ENCODE measurements around the gene TOX2.

Gene TOX2

DNA sequence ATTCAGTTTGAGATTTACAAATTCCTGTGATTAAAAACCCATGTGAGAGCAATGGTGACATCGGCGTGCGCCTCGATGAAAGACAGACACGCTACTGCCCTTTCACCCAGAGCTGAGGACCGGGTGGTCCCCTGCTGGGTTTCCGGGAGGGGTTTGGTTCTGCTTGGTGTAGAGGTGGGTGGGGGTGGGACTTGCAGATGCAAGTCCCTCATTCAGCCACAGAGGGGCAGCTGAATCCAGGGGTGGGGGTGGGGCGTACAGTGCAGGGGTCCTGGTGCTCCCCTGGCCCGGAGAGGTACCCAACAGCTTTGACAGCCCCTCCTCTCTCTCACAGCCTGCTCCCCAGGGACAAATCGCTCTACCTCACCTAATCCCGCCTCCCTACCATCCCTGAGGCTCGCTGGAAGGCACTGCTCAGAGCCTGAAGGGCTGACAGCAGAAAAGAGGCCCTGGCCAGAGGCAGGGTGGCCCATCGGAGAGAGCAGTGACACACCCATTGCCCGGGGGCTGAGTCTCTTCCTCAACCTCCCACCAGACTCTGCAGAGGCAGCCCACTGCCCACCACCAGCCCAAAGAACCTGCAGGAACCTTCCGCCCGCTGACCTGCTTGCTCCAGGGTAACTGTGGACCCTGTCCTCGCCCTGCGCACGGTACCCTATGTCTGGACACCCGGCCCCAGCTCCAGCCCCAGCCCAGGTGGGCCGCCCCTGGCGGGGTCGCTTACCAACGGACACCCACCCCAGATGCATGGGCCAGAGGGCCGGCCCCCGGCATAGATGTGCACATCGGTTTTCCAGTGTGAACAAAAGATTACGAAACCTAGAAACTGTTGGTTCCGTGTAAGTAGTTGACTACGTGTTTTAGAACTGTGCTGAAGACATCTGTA is 153.9 kb downstream of the TOX2 start:
- no peak for DNase-seq

DNA sequence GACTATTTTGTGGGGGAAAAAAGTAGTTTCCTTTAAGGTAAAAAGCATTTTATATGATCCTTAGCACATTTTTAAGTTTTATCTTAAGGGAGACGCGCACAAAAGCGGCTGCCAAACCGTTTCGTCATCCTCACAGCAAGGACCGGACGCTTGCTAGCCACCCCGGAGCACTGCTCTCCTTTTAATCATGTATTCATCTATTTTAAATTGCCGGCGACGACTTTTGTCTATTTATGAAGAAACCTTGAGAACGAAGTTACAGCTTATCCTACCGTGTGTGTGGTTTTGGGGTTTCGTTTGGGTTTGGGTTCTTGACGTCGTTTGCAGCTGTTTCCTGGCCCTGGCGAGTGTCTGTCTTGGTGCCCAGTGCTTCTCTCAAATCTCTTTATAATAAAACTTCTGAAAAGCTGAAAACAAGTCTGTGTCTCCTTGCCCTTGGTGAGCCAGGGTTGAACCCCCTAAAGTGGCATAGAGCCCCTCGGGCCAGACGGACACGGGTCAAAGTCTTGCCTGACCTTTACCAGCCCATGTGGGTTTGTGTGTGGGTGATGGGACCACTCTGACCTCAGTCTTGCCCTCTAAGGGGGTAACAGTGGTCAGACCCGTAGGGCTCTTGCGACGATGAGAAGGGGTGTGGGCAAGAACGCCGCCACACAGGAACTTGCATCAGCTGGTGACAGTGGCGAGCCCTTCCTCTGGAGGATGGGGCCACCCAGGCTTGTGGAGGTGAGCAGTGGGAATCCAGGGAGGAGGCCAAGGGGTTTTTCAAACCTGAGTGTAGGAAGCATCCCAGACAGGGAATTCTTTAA is 154.8 kb downstream of the TOX2 start:
- peak; percentile 65 for DNase-seq

DNA sequence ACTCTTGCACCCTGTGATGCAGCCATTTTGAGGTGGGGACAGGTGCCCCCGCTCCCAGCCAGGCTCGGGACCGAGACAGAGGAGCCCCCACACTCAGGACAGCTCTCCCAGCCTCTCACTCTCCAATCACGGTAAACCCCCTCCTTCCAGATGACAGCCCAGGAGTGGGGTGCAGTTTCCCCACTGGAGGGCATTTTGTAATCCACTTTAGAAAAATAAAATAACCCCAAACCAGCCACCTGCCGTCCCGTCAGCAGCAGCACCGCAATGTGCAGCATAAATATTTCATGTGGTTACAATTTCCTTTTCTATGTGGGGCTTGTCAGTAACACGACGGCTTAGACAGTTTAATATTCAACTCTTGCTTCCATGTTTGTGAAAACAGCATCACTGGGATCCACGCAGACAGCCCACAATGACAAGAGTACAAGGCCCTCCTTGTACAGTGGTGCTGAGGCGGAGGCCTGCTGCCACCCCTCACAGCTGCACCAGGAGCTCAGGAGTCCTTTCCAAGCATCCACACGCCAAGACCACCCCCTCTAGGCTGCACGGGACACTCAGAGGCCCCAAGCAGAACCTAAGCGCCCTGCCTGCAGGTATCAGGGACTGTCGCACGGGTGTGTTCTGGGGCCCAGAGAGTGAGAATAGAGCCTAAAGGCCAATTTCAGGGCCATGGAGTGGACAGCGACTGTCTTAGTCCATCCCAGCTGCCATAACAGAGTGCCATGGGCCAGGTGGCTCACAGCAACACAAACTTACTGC is 155.7 kb downstream of the TOX2 start:
- peak; percentile 41 for DNase-seq

DNA sequence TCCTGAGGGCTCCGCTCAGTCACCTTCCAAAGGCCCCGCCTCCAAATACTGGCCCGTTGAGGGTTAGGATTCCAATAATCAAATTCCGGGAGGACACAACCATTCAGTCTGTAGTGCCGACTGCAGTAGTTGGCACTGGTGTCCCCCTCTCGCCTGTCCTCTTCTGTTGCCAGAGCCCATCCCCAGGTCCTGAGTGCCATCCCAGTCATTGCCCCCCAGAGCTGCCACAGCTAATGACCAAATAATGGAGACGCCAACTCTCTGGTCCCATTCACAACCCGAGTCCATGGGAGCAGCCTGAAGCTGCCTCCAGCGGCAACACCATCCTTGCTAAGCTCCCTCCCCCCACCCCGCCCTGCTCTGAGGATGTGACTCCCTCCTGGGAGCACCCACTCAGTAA is 156.4 kb downstream of the TOX2 start:
- DNase-seq: no peak

DNA sequence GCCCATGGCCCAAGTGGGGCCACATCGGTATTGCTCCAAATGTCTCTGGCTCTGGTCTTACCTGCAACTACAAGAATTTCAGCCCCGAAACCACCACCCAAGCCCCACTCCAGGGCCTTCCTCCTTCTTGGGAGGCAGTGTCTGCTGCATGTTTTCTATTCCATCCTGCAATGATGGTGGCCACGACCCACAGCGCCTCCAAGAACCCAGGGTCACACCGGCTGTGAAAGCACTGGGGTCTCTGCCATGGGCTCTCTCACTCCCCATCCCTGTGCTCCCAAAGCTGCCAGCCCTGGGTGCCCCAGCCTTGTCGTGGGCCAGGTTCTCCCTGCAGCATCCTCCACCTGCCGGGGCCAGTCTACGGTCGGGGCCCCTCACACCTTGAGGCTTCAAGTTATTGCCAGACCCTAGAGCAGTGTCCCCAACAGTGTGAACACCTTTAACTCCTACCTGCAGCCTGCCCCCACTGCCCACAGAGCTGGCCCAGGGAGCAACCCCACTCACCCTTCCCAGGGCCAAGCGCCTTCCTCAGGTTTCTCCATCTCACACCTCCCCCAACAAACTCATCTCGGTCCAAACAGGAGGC is 157.0 kb downstream of the TOX2 start:
- DNase-seq: no peak

DNA sequence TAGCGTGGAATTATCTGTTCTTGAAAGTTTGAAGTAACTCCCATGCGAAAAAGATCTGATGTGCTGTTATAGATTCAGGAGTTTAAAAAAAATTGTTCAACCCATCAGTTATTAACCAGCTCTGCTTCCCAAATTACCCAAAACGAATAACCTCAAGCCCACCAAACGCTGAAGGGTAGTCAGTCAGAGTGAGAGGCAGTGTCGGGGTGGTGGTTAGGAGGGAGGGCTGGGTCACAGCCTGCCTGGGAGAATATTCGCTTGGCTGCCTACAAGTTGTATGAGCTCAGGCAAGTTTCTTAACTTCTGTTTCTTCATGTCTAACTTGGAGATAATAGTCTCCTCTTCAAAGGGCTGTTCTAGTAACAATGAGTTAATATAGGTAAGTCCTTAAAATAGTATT is 157.7 kb downstream of the TOX2 start:
- DNase-seq: no peak

DNA sequence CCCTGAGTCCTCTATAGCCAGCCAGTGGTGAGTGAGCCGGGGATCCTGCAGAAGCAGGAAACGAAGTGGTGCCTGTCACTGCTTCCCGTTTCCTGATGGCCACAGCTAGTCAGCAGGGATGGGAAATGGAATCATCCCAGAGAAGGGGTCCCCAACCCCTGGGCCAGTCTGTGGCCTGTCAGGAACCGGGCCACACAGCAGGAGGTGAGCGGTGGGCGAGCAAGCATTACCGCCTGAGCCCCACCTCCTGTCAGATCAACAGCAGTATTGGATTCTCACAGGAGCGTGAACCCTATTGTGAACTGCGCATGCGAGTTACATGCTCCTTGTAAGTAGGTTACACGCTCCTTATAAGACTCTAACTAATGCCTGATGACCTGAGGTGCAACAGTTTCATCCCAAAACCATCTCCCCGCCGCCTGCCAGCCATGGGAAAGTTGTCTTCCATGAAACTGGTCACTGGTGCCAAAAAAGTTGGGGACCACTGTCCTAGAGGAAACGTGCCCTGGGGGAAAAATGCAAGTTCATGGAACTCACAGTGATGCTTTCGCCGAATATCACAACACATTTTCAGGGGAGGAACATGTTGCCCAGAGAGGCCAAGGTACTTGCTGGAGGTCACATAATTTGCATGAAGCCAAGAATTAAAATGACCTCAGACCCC is 158.5 kb downstream of the TOX2 start:
- no peak for DNase-seq

DNA sequence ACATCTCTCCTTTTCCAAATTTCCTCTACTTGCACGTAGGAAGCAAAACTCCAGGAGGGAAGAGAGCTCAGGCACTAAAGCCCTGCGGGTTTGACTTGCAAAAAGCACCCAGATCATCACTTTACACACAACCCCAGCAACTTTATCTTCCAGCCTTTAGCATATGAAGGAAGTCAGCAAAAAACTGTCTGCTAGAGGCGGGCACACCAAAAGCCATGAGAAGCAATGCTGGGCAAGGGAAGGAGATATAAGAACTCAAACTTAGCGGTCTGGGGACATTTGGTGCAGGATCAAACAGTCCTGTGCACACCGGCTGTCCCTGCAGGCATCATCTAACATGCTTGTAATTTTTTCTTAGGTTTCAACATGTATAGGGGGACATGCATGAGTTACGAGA is 159.0 kb downstream of the TOX2 start:
- DNase-seq: no peak

DNA sequence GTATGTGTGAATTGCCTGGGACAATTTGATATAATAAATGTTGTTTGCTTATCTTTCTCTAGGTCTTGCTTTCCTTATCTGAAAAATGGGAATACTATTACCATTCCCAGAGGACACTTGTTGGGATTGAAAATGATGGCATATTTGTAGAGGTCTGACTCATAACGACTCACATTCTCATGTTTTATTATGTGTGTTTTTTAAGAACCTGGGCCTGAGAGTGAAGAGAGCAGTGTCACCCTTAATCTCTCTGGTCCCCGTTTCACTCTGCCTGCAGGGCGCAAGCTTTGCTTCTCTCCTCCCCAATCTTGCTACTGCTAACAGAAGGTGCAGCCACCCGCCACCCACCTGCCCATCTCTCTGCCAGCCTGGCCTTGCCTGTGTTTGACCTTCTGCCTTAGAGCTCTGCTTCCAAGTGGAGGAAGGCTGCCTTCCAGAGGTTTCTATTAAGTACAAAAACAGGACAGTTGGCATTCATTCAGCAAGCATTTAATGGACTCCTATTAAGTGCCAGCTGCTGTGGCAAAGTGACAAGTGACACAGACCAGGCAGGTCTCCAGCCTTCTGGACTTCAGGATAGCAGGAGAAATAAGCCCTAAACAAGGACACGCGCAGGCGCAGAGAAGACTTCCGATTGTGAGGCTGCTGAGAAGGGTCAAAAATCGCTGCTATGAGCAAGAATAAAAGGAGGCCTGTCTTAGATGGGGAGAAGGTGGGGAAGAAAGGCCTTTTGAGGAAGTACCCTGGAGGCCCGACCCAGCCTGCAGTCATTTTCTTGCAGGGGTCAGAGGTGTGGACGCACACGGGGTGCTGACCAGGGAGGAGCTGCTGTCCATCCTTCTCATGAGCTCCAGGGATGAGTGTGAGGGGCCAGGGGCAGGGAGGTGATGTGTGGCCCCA is 159.8 kb downstream of the TOX2 start:
- DNase-seq: no peak

DNA sequence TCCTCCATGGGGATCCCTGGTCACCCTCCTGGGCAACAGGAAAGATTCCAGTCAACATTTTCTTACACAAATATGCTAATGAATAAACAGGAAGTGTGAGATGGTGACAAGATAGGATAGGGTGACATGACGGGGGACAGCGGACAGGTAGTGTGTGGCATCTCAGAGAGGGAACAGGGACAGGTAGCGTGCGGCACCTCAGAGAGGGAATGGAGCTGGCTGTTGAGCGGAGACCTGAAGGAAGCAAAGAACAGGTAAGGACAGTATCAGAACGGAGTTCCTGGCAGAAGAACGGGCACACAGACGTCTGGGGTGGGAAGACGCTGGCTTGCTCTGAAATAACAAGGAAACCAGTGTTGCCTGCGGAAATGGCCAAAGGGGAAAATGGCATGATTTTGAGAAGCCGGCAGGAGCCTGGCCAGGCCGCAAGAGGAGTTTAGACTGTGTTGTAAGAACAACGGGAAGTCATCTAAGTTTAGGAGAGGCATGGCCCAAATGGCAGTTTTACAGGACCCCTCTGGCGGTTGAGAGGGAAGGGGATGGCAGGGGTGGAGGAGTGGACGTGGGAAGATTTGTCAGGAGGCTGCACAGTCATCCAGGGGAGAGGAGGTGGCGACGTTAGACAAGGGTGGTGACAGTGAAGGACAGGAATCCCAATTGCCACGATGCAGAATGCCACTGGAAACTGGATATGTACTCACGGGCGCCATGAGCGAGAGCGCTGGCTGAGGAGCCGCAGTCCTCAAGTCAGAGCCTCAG is 160.7 kb downstream of the TOX2 start:
- DNase-seq: no peak

DNA sequence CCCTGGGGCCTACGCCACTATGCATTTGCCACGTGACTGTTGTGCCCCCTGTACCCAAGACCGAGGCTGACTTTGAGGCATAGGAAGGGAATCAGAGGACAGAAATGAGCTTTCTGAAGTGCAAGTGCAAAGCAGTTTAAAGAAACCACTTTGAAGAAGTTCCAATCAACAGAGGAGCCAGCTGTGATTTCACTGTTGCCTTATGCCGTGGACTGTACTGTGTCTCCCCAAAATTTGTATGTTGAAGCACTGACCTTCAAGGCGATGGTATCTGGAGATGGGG is 161.2 kb downstream of the TOX2 start:
- no peak for DNase-seq

DNA sequence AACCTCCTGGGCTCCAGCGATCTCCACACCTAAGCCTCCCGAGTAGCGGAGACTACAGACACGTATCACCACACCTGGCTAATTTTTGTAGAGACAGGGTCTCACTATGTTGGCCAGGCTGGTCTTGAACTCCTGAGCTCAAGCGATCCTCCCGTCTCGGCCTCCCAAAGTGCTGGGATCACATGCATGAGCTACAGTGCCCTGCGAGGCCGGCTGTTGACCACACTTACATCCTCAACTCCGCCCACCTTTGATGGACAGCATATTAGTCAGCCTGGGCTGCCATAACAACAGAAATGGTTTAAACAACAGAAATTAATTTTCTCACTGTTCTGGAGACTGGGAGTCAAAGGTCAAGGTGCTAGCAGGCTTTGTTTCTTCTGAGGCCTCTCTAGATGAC is 164.6 kb downstream of the TOX2 start:
- DNase-seq: no peak

DNA sequence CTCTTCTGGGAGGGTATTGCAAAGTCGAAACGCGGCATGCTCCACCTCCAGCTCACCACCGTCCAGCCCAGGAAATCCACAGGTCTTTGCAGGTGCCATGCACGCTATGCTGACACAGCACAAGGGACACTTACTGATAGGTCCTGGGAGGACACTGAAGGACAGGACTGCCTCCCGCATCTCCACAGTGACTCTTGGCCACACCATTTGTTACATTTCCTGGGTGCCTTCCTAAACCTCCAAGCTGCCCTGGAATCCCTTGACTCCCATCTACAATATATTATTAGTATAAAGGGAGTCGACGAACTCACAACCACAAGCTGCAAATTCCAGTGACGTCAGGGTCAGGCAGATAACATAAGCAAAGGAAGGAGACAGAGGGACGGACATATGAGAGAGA is 165.4 kb downstream of the TOX2 start:
- DNase-seq: no peak

DNA sequence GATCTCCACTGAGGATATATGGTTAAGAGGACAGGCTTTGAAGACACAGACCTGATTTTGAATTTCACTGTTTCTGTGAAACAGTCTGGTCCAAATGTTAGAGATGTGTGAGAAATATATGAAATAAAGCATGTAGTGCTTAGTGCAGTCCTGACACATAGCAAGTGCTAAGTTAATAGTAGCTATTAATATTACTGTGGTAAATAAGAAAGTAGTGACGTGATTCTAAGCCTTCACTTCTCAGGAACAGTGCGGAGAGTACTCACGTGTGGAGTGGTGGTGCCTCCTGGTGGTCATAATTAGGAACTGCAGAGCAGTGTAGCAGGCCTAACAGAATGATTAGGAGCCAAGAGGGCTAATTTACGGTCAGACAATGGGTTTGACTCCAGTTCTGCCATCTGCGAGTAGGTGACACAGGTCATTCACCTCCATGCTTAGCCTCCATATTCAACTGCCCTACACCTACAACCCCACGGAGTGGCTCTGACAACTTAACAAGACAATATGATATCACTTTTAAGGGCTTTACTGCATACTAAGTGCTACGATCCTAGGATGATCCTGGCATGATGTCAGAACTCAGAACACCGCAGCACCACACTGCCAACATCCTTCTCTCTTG is 166.1 kb downstream of the TOX2 start:
- peak; percentile 73 for DNase-seq

DNA sequence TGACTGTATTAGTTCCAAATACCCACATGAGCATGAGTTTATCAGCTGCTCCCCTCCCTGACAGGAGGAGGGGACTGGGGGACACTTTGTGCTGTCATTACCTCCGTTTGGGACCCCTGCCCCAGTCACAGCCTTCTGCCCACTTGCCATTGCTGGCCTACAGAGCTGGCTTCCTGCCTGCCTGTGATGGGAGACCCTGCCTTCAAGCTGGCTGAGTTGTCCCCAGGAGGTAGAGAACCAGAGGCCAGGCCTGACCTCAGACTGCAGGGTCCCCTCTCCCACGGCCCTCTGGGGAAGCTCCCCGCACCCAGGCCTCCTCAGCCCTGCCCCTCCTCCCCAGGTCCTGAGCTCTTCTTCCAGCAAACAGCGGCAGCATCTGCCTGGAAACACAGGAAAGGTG is 166.8 kb downstream of the TOX2 start:
- DNase-seq: no peak

DNA sequence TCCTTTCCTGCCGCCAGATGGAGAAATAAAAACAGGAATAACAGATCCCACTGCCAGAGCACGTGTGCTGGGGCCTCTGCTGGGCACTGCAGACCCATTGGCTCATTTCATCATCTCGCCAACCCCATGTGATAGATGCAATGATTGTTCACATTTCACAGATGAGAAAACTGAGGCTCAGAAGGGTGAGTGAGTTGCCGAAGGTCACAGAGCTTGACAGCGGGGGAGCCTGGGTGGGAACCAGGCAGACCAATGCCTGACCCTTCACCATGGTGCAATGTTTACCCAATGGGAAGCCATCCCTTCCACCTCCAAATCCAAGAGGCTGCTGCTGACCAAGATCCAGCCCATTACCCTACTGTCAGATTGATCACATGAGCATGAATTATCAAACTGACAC is 167.2 kb downstream of the TOX2 start:
- DNase-seq: no peak

DNA sequence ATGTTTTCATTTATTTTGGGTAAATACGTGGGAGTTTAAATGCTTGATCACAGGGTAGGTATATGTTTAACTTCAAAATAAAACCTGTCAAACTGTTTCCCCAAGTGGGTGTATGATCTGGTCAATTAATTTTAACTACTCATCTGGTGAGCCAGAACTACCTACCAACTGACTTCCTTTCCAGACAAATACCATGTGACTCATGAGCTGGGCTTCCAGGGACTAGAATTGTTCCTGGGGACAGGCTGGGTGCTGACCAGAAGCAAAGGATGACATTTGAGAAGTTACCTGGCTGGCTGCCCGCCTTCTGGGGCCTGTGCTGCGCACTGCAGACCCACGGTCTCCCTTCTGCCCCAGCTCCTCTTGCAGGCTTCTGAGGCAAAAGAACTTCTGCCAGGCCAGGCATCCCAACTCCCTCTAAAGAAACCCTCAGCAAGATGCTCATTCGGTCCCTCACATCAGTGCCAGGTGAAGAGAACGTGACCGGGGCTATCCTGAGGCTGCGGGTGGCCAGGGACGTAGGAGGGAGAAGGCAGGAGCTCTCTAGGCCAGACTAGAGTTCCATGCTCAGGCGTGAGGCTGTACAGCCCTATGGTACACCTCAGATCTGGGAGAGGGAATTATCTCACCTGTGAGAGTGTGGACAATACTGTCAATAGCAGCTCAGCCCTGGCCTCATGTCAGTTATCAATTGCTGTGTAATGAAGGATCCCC is 168.7 kb downstream of the TOX2 start:
- no peak for DNase-seq

DNA sequence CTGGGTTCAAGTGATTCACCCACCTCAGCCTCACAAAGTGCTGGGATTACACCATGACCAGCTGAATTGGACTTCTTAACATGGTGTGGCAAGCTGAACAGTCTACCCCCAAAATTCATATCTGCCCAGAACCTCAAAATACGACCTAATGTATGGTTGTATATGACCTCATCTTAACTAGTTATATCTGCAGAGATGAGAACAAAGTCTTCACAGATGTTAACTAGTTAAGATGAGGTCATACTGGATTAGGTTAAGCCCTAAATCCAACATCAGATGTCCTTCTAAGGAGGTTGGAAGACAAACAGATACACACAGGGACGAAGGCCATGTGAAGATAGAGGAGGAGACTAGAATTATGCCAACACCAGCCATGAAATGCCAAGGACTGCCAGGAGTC is 169.8 kb downstream of the TOX2 start:
- no peak for DNase-seq

DNA sequence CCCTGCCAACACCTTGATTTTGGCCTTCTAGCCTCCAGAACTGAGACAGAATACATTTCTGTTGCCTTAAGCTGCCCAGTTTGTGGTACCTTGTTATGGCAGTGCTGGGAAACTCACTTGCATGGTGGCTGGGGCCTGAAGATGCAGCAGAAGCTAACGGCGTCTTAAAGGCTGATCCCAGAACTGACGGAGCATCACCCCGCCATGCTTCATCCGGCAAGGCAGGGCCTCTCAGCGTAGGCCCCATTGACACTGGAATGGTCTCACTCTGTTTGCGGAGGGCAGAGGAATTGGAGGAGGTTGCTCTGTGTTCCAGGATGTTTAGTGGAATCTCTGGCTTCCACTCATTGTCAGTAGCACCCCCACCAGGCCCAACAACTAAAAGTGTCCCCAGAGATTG is 170.2 kb downstream of the TOX2 start:
- DNase-seq: no peak
